ENCODE data around the gene ATF4.

ATF4 gene

DNA sequence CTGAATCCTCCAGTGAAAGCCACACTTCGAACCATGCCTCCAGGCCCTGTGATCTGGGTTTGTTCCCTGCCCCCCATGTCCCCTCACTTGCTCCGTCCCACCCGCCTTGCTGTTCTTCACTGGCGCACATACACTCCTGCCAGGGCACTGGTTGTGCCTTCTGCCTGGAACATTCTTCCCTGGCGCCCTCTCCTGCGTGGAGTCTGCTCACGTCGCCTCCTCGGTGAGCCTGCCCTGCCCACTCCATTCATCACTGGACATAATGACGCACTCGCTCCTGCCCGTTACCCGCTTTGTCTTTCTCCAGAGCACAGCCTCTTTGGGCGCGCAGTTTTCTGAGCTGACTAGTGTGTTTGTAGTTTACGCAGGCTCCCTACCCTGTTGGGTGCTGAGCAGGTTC lies 39.3 kb upstream of the ATF4 start:
- TF ChIP-seq CEBPB (IDR thresholded peaks at IDR 0.05) (no peak), YY1 (IDR thresholded peaks at IDR 0.05; ENCODE audit: low read depth) (no peak), EP300 (IDR thresholded peaks at IDR 0.05; ENCODE audit: borderline replicate concordance) (no peak), FOXM1 (IDR thresholded peaks at IDR 0.05; ENCODE audit: borderline replicate concordance, low read depth) (no peak), EGR1 (IDR thresholded peaks at IDR 0.05) (no peak), TAF1 (IDR thresholded peaks at IDR 0.05; ENCODE audit: low read depth) (no peak), NFIC (IDR thresholded peaks at IDR 0.05) (no peak), RAD21 (IDR thresholded peaks at IDR 0.05; ENCODE audit: low read depth) (no peak), TEAD4 (IDR thresholded peaks at IDR 0.05) (no peak), CREB1 (IDR thresholded peaks at IDR 0.05; ENCODE audit: low read depth) (no peak), TCF12 (IDR thresholded peaks at IDR 0.05; ENCODE audit: low read depth) (no peak), ZBTB7A (IDR thresholded peaks at IDR 0.05; ENCODE audit: low read depth) (no peak)
- TF ChIP-seq, protein P1, sequence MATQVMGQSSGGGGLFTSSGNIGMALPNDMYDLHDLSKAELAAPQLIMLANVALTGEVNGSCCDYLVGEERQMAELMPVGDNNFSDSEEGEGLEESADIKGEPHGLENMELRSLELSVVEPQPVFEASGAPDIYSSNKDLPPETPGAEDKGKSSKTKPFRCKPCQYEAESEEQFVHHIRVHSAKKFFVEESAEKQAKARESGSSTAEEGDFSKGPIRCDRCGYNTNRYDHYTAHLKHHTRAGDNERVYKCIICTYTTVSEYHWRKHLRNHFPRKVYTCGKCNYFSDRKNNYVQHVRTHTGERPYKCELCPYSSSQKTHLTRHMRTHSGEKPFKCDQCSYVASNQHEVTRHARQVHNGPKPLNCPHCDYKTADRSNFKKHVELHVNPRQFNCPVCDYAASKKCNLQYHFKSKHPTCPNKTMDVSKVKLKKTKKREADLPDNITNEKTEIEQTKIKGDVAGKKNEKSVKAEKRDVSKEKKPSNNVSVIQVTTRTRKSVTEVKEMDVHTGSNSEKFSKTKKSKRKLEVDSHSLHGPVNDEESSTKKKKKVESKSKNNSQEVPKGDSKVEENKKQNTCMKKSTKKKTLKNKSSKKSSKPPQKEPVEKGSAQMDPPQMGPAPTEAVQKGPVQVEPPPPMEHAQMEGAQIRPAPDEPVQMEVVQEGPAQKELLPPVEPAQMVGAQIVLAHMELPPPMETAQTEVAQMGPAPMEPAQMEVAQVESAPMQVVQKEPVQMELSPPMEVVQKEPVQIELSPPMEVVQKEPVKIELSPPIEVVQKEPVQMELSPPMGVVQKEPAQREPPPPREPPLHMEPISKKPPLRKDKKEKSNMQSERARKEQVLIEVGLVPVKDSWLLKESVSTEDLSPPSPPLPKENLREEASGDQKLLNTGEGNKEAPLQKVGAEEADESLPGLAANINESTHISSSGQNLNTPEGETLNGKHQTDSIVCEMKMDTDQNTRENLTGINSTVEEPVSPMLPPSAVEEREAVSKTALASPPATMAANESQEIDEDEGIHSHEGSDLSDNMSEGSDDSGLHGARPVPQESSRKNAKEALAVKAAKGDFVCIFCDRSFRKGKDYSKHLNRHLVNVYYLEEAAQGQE (IDR thresholded peaks at IDR 0.05; ENCODE audit: low read depth) = no peak
- TF ChIP-seq, protein P2, sequence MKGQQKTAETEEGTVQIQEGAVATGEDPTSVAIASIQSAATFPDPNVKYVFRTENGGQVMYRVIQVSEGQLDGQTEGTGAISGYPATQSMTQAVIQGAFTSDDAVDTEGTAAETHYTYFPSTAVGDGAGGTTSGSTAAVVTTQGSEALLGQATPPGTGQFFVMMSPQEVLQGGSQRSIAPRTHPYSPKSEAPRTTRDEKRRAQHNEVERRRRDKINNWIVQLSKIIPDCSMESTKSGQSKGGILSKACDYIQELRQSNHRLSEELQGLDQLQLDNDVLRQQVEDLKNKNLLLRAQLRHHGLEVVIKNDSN (IDR thresholded peaks at IDR 0.05) = no peak
- TF ChIP-seq, protein P3, sequence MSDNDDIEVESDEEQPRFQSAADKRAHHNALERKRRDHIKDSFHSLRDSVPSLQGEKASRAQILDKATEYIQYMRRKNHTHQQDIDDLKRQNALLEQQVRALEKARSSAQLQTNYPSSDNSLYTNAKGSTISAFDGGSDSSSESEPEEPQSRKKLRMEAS (IDR thresholded peaks at IDR 0.05) = no peak

DNA sequence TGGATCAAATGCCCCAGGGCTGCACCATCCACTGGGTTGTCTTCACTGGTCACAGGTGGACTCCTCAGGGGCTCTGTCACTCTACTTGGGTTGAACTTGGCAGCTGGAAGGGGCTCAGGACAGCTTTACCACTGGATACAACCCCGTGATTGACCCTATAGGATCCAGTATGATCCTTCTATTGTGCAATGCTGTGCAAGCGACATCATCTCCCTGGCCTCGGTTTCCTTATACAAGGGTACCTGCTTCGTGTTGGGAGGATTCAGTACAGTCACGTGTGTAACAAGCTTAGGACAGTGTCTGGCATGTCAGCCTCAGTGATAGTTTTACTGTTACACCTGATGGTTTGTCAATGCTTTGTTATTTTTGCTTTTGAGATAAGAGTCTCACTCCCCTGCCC lies 38.8 kb upstream of the ATF4 start:
- TF ChIP-seq EGR1 (IDR thresholded peaks at IDR 0.05) (no peak), ZBTB7A (IDR thresholded peaks at IDR 0.05; ENCODE audit: low read depth) (no peak), YY1 (IDR thresholded peaks at IDR 0.05; ENCODE audit: low read depth) (no peak), RAD21 (IDR thresholded peaks at IDR 0.05; ENCODE audit: low read depth) (no peak), FOXM1 (IDR thresholded peaks at IDR 0.05; ENCODE audit: borderline replicate concordance, low read depth) (no peak), CEBPB (IDR thresholded peaks at IDR 0.05) (no peak), EP300 (IDR thresholded peaks at IDR 0.05; ENCODE audit: borderline replicate concordance) (no peak)
- TF ChIP-seq, protein P1 (IDR thresholded peaks at IDR 0.05; ENCODE audit: low read depth) = no peak

DNA sequence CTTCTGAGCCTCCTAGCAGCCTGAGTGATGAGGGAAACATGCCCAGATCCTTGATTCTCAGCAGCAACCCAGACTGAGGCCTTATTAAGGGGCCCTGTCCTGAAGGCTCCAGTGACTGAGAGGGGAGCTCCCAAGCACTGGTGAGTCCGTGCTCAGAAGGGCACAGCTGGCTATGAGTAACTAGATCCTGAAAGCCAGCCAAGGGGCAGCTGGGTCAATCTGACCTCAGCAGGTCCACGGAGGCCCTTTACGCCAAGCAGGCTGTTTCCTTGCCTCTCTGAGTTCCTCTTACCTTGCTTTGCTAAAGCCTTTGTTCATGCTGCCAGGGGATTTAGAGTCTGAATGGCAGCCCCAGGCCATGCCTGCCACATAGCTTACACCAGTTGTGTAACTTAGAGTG lies 37.6 kb upstream of the ATF4 start:
- TF ChIP-seq CEBPB (IDR thresholded peaks at IDR 0.05) (no peak), EP300 (IDR thresholded peaks at IDR 0.05; ENCODE audit: borderline replicate concordance) (no peak), RAD21 (IDR thresholded peaks at IDR 0.05; ENCODE audit: low read depth) (no peak), TCF12 (IDR thresholded peaks at IDR 0.05; ENCODE audit: low read depth) (no peak), CREB1 (IDR thresholded peaks at IDR 0.05; ENCODE audit: low read depth) (no peak), EGR1 (IDR thresholded peaks at IDR 0.05) (no peak), YY1 (IDR thresholded peaks at IDR 0.05; ENCODE audit: low read depth) (no peak), ZBTB7A (IDR thresholded peaks at IDR 0.05; ENCODE audit: low read depth) (no peak), NFIC (IDR thresholded peaks at IDR 0.05) (no peak), TEAD4 (IDR thresholded peaks at IDR 0.05) (no peak)
- TF ChIP-seq, protein P1 (IDR thresholded peaks at IDR 0.05; ENCODE audit: low read depth) = no peak
- TF ChIP-seq, protein P2 (IDR thresholded peaks at IDR 0.05) = no peak

DNA sequence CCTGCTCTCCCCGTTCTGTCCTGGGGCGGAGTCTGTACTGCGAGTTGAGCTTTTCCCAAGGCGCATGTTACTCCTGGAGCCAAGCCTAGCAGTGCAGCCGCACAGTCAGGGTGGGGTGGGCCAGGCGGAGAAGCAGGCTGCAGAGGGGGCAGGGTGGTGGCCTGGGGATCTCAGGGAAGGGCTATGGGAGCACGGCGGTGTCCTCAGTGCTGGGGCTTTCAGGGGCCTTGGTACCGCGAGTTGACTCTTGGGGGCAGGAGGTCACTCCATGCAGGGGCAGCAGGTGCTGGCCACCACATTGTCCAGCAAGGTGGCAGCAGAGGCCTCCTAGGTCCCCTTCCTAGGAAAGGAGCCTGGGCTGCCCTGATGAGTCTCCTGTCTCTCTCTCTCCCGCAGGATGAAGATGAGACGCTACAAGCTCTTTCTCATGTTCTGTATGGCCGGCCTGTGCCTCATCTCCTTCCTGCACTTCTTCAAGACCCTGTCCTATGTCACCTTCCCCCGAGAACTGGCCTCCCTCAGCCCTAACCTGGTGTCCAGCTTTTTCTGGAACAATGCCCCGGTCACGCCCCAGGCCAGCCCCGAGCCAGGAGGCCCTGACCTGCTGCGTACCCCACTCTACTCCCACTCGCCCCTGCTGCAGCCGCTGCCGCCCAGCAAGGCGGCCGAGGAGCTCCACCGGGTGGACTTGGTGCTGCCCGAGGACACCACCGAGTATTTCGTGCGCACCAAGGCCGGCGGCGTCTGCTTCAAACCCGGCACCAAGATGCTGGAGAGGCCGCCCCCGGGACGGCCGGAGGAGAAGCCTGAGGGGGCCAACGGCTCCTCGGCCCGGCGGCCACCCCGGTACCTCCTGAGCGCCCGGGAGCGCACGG lies 33.2 kb upstream of the ATF4 start:
- no peak for TF ChIP-seq TAF1 (IDR thresholded peaks at IDR 0.05; ENCODE audit: low read depth)
- no peak for TF ChIP-seq TEAD4 (IDR thresholded peaks at IDR 0.05)
- TF ChIP-seq, protein P1 (IDR thresholded peaks at IDR 0.05; ENCODE audit: low read depth) = no peak
- TF ChIP-seq, protein P3 (IDR thresholded peaks at IDR 0.05) = no peak
- no peak for TF ChIP-seq TCF12 (IDR thresholded peaks at IDR 0.05; ENCODE audit: low read depth)
- TF ChIP-seq, protein P2 (IDR thresholded peaks at IDR 0.05) = no peak
- no peak for TF ChIP-seq YY1 (IDR thresholded peaks at IDR 0.05; ENCODE audit: low read depth)
- TF ChIP-seq ZBTB7A (IDR thresholded peaks at IDR 0.05; ENCODE audit: low read depth) = no peak
- TF ChIP-seq FOXM1 (IDR thresholded peaks at IDR 0.05; ENCODE audit: borderline replicate concordance, low read depth) = no peak
- TF ChIP-seq EGR1 (IDR thresholded peaks at IDR 0.05) = no peak
- no peak for TF ChIP-seq RAD21 (IDR thresholded peaks at IDR 0.05; ENCODE audit: low read depth)
- TF ChIP-seq CEBPB (IDR thresholded peaks at IDR 0.05) = no peak
- TF ChIP-seq EP300 (IDR thresholded peaks at IDR 0.05; ENCODE audit: borderline replicate concordance) = no peak
- no peak for TF ChIP-seq CREB1 (IDR thresholded peaks at IDR 0.05; ENCODE audit: low read depth)
- TF ChIP-seq NFIC (IDR thresholded peaks at IDR 0.05) = no peak
